ENCODE measurements around the gene DVL2.

DNA sequence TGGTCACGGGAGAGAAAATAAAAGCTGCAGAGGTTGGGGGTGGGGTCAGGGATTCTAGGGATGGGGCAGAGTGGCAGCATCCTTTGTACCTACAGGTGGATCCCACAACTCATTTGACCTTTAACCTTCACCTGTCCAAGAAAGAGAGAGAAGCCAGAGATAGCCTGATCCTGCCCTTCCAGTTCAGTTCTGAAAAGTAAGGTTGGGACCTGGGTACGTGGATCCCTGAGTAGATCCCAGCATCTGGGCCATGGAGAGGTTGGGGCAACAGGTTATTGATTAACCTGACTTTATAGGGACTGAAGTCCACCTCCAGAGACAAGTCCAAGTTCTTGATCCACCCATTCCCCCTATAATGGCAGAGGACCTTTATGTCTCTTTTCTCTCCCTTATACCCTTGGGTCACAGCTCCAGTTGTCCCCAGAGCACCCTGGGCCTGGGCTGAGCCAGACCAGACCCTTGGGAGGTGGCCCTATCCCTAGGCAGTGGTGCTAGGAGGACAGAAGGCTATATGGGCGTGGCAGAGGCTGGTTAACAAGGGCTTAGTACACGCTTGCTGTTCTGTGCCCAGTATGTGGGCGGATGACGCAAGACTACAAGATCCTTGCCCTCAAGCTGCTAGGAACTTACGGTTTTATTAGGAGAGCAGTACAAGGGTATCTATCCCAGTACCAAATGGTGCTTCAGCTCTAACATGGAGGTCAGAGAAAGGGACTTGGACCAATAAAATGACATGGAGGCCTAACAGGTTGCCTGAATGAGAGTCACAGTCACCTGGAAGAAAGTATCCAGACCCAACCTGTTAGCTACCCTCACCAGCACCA is 24.6 kb upstream of the DVL2 start:
- TF ChIP-seq CTCF (IDR thresholded peaks at IDR 0.05) (no peak), POLR2A (IDR thresholded peaks at IDR 0.05) (no peak), POLR2AphosphoS5 (IDR thresholded peaks at IDR 0.05) (peak in 1 of 3 donors; percentile 8)
